ENCODE measurements around the gene RAB11FIP4.

- TF ChIP-seq, protein P1, sequence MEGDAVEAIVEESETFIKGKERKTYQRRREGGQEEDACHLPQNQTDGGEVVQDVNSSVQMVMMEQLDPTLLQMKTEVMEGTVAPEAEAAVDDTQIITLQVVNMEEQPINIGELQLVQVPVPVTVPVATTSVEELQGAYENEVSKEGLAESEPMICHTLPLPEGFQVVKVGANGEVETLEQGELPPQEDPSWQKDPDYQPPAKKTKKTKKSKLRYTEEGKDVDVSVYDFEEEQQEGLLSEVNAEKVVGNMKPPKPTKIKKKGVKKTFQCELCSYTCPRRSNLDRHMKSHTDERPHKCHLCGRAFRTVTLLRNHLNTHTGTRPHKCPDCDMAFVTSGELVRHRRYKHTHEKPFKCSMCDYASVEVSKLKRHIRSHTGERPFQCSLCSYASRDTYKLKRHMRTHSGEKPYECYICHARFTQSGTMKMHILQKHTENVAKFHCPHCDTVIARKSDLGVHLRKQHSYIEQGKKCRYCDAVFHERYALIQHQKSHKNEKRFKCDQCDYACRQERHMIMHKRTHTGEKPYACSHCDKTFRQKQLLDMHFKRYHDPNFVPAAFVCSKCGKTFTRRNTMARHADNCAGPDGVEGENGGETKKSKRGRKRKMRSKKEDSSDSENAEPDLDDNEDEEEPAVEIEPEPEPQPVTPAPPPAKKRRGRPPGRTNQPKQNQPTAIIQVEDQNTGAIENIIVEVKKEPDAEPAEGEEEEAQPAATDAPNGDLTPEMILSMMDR (conservative IDR thresholded peaks at IDR 0.05; ENCODE audit: low read length), result no peak
- TF ChIP-seq EZH2phosphoT487 (IDR thresholded peaks at IDR 0.05; ENCODE audit: borderline replicate concordance), result no peak
Measured at GRCh38 chr17:31448467-31449077, 57.1 kb downstream of the RAB11FIP4 start.
